HG02884 (cell line): Measurements from ENCODE around the gene DHRS7.
A peak's percentile ranks its signal among the peaks of the same experiment; 100 is the strongest.

Experiments
- ATAC-seq: cut with Tn5 transposase; IDR thresholded peaks from one replicate; pipeline ENCODE4 v1.9.1; 2021; ENCODE audit warnings: mild to moderate bottlenecking, moderate library complexity; ENCODE audit not compliant: unreplicated experiment

DHRS7 gene

GRCh38 chr14:60184905-60185555 is 19.8 kb upstream of the DHRS7 start:
- ATAC-seq: no peak

GRCh38 chr14:60184146-60184904 is 19.1 kb upstream of the DHRS7 start:
- ATAC-seq: peak; percentile 43

- ATAC-seq: peak; percentile 58
Observed at GRCh38 chr14:60183741-60184140, 18.5 kb upstream of the DHRS7 start.

- peak; percentile 22 for ATAC-seq
Observed at GRCh38 chr14:60183138-60183537, 17.9 kb upstream of the DHRS7 start.

- no peak for ATAC-seq
Observed at GRCh38 chr14:60179431-60179869, 14.3 kb upstream of the DHRS7 start.

GRCh38 chr14:60178820-60179219 is 13.6 kb upstream of the DHRS7 start:
- ATAC-seq: no peak

GRCh38 chr14:60178164-60178563 is 13.0 kb upstream of the DHRS7 start:
- no peak for ATAC-seq

GRCh38 chr14:60175255-60175902 is 10.2 kb upstream of the DHRS7 start:
- ATAC-seq: no peak

GRCh38 chr14:60174352-60175254 is 9.4 kb upstream of the DHRS7 start:
- no peak for ATAC-seq

- no peak for ATAC-seq
Observed at GRCh38 chr14:60171690-60172089, 6.5 kb upstream of the DHRS7 start.

- ATAC-seq: no peak
Observed at GRCh38 chr14:60170948-60171347, 5.8 kb upstream of the DHRS7 start.

- no peak for ATAC-seq
Observed at GRCh38 chr14:60169722-60170121, 4.5 kb upstream of the DHRS7 start.

GRCh38 chr14:60166142-60166541 is 944 bp upstream of the DHRS7 start:
- ATAC-seq: no peak

- peak; percentile 9 for ATAC-seq
Observed at GRCh38 chr14:60165547-60165876, 314 bp upstream of the DHRS7 start.

GRCh38 chr14:60164404-60164711 is 840 bp downstream of the DHRS7 start:
- peak; percentile 3 for ATAC-seq

GRCh38 chr14:60163693-60164092 is 1.5 kb downstream of the DHRS7 start:
- no peak for ATAC-seq

GRCh38 chr14:60161196-60162107 is 3.7 kb downstream of the DHRS7 start:
- ATAC-seq: no peak

GRCh38 chr14:60160422-60160821 is 4.8 kb downstream of the DHRS7 start:
- ATAC-seq: no peak

- no peak for ATAC-seq
Observed at GRCh38 chr14:60154671-60155070, 10.5 kb downstream of the DHRS7 start.

- no peak for ATAC-seq
Observed at GRCh38 chr14:60153991-60154390, 11.2 kb downstream of the DHRS7 start.
